Psoas muscle (tissue), 8 donors: ENCODE measurements around the gene IGSF11. TPM values are rescaled to one million over a fixed set of nuclear protein-coding genes. Genes with fewer than 3 reads are reported as not detected.

Experiments
- ATAC-seq, 4 donors: fragments of 200-7000 bp; cut with Tn5 transposase; one replicate each; pipeline ENCODE4 v1.9.1; 2020; ENCODE audit warnings: moderate library complexity in 3 of 4, mild to moderate bottlenecking in 2 of 4
- DNase-seq, 2 donors: peaks; one replicate each; pipeline ENCODE4 v3.0.0-alpha.2; 2020
- H3K27ac ChIP-seq: fragments of 200-600 bp; one replicate; pipeline ENCODE4 v1.8.0; 2022
- H3K27me3 ChIP-seq, 3 donors: fragments of 200-600 bp in 1 of 3; one replicate each; pipeline versions ENCODE4 v1.6.1 to v1.8.0; 2013 to 2022; ENCODE audit warnings: low read length in 2 of 3, mild to moderate bottlenecking in 2 of 3, moderate library complexity in 1 of 3; ENCODE audit not compliant: insufficient read depth in 3 of 3
- H3K36me3 ChIP-seq, 2 donors: fragments of 200-600 bp in 1 of 2; one replicate each; pipeline versions ENCODE4 v1.6.1 to v1.8.0; 2013 to 2022; ENCODE audit warnings: low read depth in 1 of 2, mild to moderate bottlenecking in 1 of 2, moderate library complexity in 1 of 2; ENCODE audit not compliant: insufficient read depth in 1 of 2
- H3K4me1 ChIP-seq: fragments of 200-600 bp; one replicate; pipeline ENCODE4 v1.8.0; 2022
- H3K4me3 ChIP-seq: fragments of 200-600 bp; one replicate; pipeline ENCODE4 v1.8.0; 2022; ENCODE audit warnings: mild to moderate bottlenecking
- H3K9me3 ChIP-seq: fragments of 200-600 bp; one replicate; pipeline ENCODE4 v1.8.0; 2022
- WGBS, 3 donors: extraction: QIAGEN DNeasy Blood & Tissue Kit; methylation state at CpG; one replicate each; pipeline versions ENCODE4 v1.1.6 to v1.1.7; 2013; 5-methylcytosine and 5-hydroxymethylcytosine counted together
- intact Hi-C, 2 donors: fragments of 100-400 bp; cut with DNase I; formaldehyde crosslinking; loops; one replicate each; pipeline versions ENCODE4 v1.11.0 to v1.14.2; 2022
- polyA plus RNA-seq, 3 donors: library from polyadenylated mRNA; stranded (reverse); fragments of 200-250 nt; gene quantifications; one replicate each; pipeline ENCODE4 v1.2.3, GENCODE V29; 2013
- total RNA-seq, 4 donors: library from RNA; stranded (reverse); fragmentation: NEBNext Ultra II Directional in 2 of 4; extraction: Animal tissue kit (Norgen Biotek cat#: 25700) in 2 of 4; gene quantifications; one replicate each; pipeline versions ENCODE4 v1.2.1 to v1.2.4, GENCODE V29; 2021 to 2023
- TF ChIP-seq, protein P1 (sequence below): fragments of 200-600 bp; IDR thresholded peaks from one replicate; pipeline ENCODE4 v1.8.0; 2022; ENCODE audit warnings: antibody characterized with exemption
- donor health status: healthy with polysubstance abuse.
- donor health status: DM: no; HTN: no; CAD: no; lungs with moderate emphysema.
- donor health status: Bipolar disorder and iron deficiency.
- donor health status: healthy.
- donor health status: DM: yes; HTN: yes; CAD: no.
- donor health status: DM: no; HTN: no; CAD: no.
- donor health status: DM: no; HTN: no; CAD: no.
- donor health status: DM: yes; HTN: yes; CAD: no.

Gene IGSF11
- total and polyA plus RNA-seq, 7 donors = 0.23 to 8.5 (median 4.3) TPM

DNA sequence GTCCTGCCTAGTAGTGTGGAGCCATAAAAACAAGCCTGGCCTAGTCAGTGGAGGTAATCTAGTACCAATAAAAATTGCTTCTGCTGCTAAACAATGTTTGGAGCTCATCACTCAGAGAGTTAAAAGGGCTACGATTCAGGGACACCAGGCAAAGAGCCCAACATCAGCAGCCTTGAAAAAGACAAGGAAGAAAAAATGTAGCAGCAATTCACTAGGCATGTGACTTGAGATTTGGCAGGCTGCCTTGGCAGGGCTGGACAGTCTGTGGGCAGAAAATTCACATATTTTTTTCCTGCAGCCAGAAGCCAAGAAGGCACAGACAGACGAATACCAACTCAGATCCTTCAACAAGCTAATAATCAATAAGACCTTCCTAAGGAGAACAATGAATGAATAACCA, 47.2 kb downstream of the IGSF11 start:
- intact Hi-C loops = no loop called here
- DNase-seq = no peak
- WGBS, 3 donors = 9 to 27% (median 14%) methylated on average over 2 of the region's 2 CpGs
- TF ChIP-seq, protein P1, sequence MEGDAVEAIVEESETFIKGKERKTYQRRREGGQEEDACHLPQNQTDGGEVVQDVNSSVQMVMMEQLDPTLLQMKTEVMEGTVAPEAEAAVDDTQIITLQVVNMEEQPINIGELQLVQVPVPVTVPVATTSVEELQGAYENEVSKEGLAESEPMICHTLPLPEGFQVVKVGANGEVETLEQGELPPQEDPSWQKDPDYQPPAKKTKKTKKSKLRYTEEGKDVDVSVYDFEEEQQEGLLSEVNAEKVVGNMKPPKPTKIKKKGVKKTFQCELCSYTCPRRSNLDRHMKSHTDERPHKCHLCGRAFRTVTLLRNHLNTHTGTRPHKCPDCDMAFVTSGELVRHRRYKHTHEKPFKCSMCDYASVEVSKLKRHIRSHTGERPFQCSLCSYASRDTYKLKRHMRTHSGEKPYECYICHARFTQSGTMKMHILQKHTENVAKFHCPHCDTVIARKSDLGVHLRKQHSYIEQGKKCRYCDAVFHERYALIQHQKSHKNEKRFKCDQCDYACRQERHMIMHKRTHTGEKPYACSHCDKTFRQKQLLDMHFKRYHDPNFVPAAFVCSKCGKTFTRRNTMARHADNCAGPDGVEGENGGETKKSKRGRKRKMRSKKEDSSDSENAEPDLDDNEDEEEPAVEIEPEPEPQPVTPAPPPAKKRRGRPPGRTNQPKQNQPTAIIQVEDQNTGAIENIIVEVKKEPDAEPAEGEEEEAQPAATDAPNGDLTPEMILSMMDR = no peak
- Histone ChIP-seq H3K4me3 (no peak overlapping the region), H3K9me3 (no peaks in the 10 kb centered on the region), H3K4me1 (peaks cover 32% of the 10 kb centered on the region), H3K36me3 (no peaks in the 10 kb centered on the region), H3K27me3 (no peaks in the 10 kb centered on the region), H3K27ac (peak overlapping the region; percentile 34)
- peak in 1 of 4 donors; percentile 34 for ATAC-seq

DNA sequence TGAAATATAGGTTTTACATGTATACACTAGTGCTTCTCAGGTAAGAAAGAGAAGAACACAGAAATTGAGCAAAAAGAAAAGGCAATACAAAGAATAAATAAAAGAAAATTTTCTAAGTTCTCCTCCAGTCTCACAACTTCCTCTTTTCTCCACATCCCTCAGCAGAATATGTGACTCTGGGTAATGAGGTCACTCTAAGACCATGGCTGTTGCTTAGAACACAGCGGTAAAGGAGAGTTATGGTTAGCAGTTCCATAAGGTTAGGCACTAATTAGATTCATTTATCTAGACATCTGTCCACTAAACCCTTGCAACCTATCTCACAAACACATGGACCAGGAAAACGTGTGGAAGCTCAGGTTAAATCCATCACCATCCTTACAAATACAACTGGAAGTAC, 47.9 kb downstream of the IGSF11 start:
- TF ChIP-seq, protein P1 = no peak
- peaks cover 32% of the 10 kb centered on the region for H3K4me1 ChIP-seq
- no peak overlapping the region for H3K4me3 ChIP-seq
- ATAC-seq (no peak), DNase-seq (no peak)
- no peaks in the 10 kb centered on the region for H3K9me3 ChIP-seq
- no peaks in the 10 kb centered on the region for H3K27me3 ChIP-seq
- H3K36me3 ChIP-seq = no peaks in the 10 kb centered on the region
- 50 to 77% (median 77%) methylated on average over 2 of the region's 2 CpGs for WGBS, 3 donors
- intact Hi-C loops = no loop called here
- no peak overlapping the region for H3K27ac ChIP-seq

DNA sequence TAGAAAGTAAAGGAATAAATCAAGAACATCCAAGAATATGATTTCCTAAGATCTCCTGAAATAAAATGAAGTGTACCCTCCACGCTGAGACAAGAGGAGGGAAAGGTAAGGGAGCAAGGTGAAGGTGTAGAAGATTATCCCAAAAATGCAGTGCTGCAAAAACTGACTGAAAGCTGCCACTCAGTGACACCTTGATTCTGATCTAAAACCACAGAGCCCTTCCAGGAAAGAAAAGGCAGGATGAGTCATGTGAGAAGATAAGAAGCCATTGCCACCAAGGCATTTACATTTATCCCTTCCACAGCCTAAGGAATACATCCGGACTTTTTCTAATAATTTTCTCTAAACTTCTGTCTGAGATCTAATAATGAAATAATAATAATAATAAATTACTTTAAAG, 49.9 kb downstream of the IGSF11 start:
- Histone ChIP-seq H3K27ac (no peak overlapping the region), H3K4me3 (no peak overlapping the region), H3K4me1 (peaks cover 32% of the 10 kb centered on the region), H3K36me3 (no peaks in the 10 kb centered on the region), H3K9me3 (no peaks in the 10 kb centered on the region), H3K27me3 (no peaks in the 10 kb centered on the region)
- intact Hi-C loops = no loop called here
- ATAC-seq = no peak
- DNase-seq = no peak
- TF ChIP-seq, protein P1 = no peak
- WGBS, 3 donors = 60 to 83% (median 77%) methylated on average over 2 of the region's 2 CpGs

DNA sequence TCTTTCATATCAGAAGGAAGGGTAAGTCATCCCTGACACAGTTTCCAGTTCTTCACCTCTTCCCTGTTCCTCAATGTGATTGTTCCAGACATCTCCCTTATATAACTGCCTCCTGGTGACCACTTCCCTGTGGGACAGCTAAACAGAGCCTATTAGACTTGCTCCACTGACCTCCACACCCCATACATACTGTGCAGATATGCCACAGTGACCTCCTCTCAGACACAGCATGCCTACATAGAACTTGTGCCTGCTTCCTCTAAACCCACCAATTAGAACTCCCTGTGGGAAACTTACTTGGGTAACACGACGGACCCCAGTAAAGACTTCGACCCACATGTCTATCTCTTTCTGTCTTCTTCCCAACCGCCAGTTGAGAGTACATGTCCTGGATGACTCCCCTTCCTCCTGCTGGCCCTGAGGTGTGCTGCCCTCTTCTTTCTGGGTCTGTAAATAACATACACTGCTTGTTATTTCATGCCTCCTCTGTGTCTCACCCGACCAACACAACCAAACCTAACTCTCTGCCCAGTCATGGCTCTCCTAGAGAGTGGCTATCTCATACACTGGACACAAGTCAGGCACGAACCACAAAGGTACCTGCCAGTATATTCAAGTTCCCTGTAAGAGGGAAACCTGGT, 53.0 kb downstream of the IGSF11 start:
- Histone ChIP-seq H3K4me3 (no peak overlapping the region), H3K27ac (no peak overlapping the region), H3K9me3 (no peaks in the 10 kb centered on the region), H3K27me3 (no peaks in the 10 kb centered on the region), H3K4me1 (peaks cover 13% of the 10 kb centered on the region), H3K36me3 (no peaks in the 10 kb centered on the region)
- TF ChIP-seq, protein P1 = no peak
- intact Hi-C loops = no loop called here
- DNase-seq (no peak), ATAC-seq (no peak)
- 77 to 83% (median 83%) methylated on average over 6 of the region's 6 CpGs for WGBS, 3 donors

DNA sequence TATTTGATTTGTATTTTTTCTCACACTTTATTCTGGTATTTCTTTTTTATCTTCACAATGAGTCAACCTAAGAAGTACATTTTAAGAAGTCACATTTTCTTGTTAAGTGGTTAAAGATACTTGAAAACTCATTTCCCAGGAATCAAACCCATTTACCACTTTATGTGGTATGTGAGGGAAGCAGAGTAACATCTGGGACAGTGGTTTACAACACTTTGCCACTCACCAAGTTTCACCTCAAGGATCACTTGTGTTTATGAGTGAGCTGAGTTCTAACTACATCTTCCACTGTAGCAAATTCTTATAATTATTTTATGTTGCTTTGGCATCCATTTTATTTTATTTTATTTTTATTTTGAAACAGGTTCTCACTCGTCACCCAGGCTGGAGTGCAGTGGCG, 53.8 kb downstream of the IGSF11 start:
- Histone ChIP-seq H3K27ac (no peak overlapping the region), H3K9me3 (no peaks in the 10 kb centered on the region), H3K4me3 (no peak overlapping the region), H3K36me3 (no peaks in the 10 kb centered on the region), H3K4me1 (peaks cover 5% of the 10 kb centered on the region), H3K27me3 (no peaks in the 10 kb centered on the region)
- DNase-seq (no peak), ATAC-seq (no peak)
- intact Hi-C loops = no loop called here
- TF ChIP-seq, protein P1 = no peak
- WGBS, 3 donors = 83 to 91% (median 88%) methylated on average over 2 of the region's 2 CpGs
